ENCODE data around the gene TRMT13.

GRCh38 chr1:100090471-100090870 lies 42.5 kb upstream of the TRMT13 start:
- TF ChIP-seq CTCF (IDR thresholded peaks at IDR 0.05; ENCODE audit: low read length) (no peak), EZH2 (IDR thresholded peaks at IDR 0.05; ENCODE audit: borderline replicate concordance, low read length) (no peak)

All from OCI-LY1 (cell line).